Ovary (tissue), 9 donors: ENCODE data around the gene LZTS3. TPM values are rescaled to one million over a fixed set of nuclear protein-coding genes. Genes with fewer than 3 reads are reported as not detected.
A peak's percentile ranks its signal among the peaks of the same experiment; 100 is the strongest.

ENCODE experiments used
- DNase-seq, 5 donors: peaks; one replicate each; pipeline ENCODE4 v3.0.0-alpha.2; 2019 to 2020
- H3K27ac ChIP-seq, 2 donors: fragments of 200-600 bp; one replicate each; pipeline versions ENCODE4 v1.5.1 to v1.8.0; 2019 to 2022
- H3K27me3 ChIP-seq: fragments of 200-600 bp; one replicate; pipeline ENCODE4 v1.8.0; 2022
- H3K36me3 ChIP-seq: fragments of 200-600 bp; sonication (generic); one replicate; pipeline ENCODE4 v1.5.1; 2019
- H3K4me1 ChIP-seq: one replicate; pipeline ENCODE4 v1.8.1; 2013; ENCODE audit warnings: mild to moderate bottlenecking, moderate library complexity; ENCODE audit not compliant: insufficient read depth
- H3K4me3 ChIP-seq: fragments of 200-600 bp; sonication (generic); one replicate; pipeline ENCODE4 v1.5.1; 2017
- H3K9me3 ChIP-seq, 2 donors: fragments of 200-600 bp in 1 of 2; sonication (generic) in 1 of 2; one replicate each; pipeline versions ENCODE4 v1.5.1 to v1.8.1; 2013 to 2019; ENCODE audit warnings: mild to moderate bottlenecking in 1 of 2, moderate library complexity in 1 of 2
- CTCF ChIP-seq, 3 donors: fragments of 450-650 bp in 2 of 3; fragments of 200-600 bp in 1 of 3; IDR thresholded peaks; one replicate each; pipeline versions ENCODE4 v1.5.1 to v1.8.0; 2016 to 2022; ENCODE audit warnings: antibody characterized with exemption in 3 of 3, mild to moderate bottlenecking in 1 of 3
- EP300 ChIP-seq: sonication (generic); formaldehyde crosslinking; IDR thresholded peaks from one replicate; pipeline ENCODE4 v1.6.1; 2017; ENCODE audit warnings: antibody characterized with exemption
- POLR2A ChIP-seq: fragments of 450-650 bp; IDR thresholded peaks from one replicate; pipeline ENCODE4 v1.6.1; 2017; ENCODE audit warnings: antibody characterized with exemption, mild to moderate bottlenecking, moderate library complexity
- WGBS, 3 donors: extraction: QIAGEN DNeasy Blood & Tissue Kit in 1 of 3; methylation state at CpG; one replicate each; pipeline versions ENCODE4 v1.1.5 to v1.1.7; 2013 to 2017; 5-methylcytosine and 5-hydroxymethylcytosine counted together
- intact Hi-C, 4 donors: fragments of 100-400 bp; cut with DNase I; formaldehyde crosslinking; loops; one replicate each; pipeline versions ENCODE4 v1.11.0 to v1.15.1; 2022 to 2023
- polyA plus RNA-seq, 2 donors: library from polyadenylated mRNA; stranded (reverse); fragments of 200-250 nt in 1 of 2; fragments of 350-450 nt in 1 of 2; fragmentation: Illumina TruSeq in 1 of 2; extraction: RNeasy Lipid Tissue Mini Kit (QIAGEN cat#74804) in 1 of 2; gene quantifications; one replicate each; pipeline ENCODE4 v1.2.3, GENCODE V29; 2013 to 2014
- total RNA-seq, 7 donors: library from RNA; depleted of rRNA in 2 of 7; stranded (reverse); fragments of >200 nt in 2 of 7; fragmentation: NEBNext Ultra II Directional in 3 of 7; extraction: Animal tissue kit (Norgen Biotek cat#: 25700) in 3 of 7; gene quantifications; one replicate each; pipeline versions ENCODE4 v1.1.0 to v1.2.4, GENCODE V29; 2016 to 2023
- donor health status: DM: no; HTN: no; CAD: no; lungs with moderate emphysema.
- donor health status: DM: no; HTN: no; CAD: no.
- donor health status: Bipolar disorder and iron deficiency.
- donor health status: DM: yes; HTN: yes; CAD: no.
- donor health status: DM: no; HTN: no; CAD: no.
- donor health status: DM: yes; HTN: yes; CAD: no.

The LZTS3 gene
- total and polyA plus RNA-seq, 9 donors = 4.2 to 27.4 (median 18.2) TPM

GRCh38 chr20:3172126-3172932 is 1.0 kb downstream of the LZTS3 start:
- Histone ChIP-seq H3K4me3 (peak overlapping the region; percentile 99), H3K27ac (peak overlapping the region; percentile 55 to 85), H3K4me1 (no peaks in the 10 kb centered on the region), H3K36me3 (no peaks in the 10 kb centered on the region), H3K9me3 (no peaks in the 10 kb centered on the region), H3K27me3 (no peaks in the 10 kb centered on the region)
- DNase-seq = peak in 1 of 5 donors; percentile 36
- intact Hi-C loops = no loop called here
- 26 to 29% (median 27%) methylated on average over 5 of the region's 5 CpGs for WGBS, 3 donors
- TF ChIP-seq EP300 (no peak), POLR2A (no peak), CTCF (IDR thresholded peaks at IDR 0.05) (no peak)

DNA sequence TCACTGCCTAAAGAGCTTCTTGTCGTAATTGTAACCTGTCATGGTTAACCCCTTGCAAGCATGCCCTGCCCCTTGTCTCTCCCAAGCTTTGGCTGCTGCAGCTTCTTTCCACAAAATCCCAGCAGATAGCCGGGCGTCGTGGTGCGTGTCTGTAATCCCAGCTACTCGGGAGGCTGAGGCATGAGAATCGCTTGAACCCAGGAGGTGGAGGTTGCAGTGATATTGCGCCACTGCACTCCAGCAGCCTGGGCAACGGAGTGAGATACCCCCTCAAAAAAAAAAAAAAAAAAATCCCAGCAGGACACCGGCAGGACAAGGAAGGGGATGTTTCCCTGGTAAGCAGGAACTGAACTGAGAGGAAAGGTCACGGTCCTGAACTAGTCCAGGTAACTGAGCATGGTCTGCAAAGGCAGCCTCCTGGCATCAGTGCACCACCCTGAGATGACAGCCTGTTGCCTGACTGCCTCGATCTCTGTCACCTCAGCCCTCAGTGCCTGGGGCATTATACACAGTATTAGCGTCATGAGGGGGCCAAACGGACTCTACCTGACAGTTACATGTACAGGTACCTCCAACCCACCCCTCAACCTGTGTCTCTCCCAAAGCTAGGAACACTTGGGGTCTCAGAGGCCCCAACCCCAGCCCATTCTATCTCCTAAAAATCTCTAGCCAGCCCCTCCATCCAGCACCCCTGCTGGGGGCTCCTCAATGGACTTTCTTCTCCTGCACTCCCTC is 1.8 kb downstream of the LZTS3 start:
- no peaks in the 10 kb centered on the region for H3K36me3 ChIP-seq
- no peak overlapping the region for H3K27ac ChIP-seq
- intact Hi-C loops = no loop called here
- no peaks in the 10 kb centered on the region for H3K9me3 ChIP-seq
- no peaks in the 10 kb centered on the region for H3K27me3 ChIP-seq
- no peaks in the 10 kb centered on the region for H3K4me1 ChIP-seq
- no peak overlapping the region for H3K4me3 ChIP-seq
- DNase-seq = no peak
- WGBS, 3 donors = 81 to 84% (median 82%) methylated on average over 14 of the region's 14 CpGs
- TF ChIP-seq POLR2A (no peak), EP300 (no peak), CTCF (IDR thresholded peaks at IDR 0.05) (no peak)

GRCh38 chr20:3168829-3169590 is 4.3 kb downstream of the LZTS3 start:
- WGBS, 3 donors = 85 to 89% (median 86%) methylated on average over 7 of the region's 7 CpGs
- H3K4me1 ChIP-seq = no peaks in the 10 kb centered on the region
- H3K4me3 ChIP-seq = no peak overlapping the region
- H3K9me3 ChIP-seq = no peaks in the 10 kb centered on the region
- no peaks in the 10 kb centered on the region for H3K36me3 ChIP-seq
- no peak for DNase-seq
- TF ChIP-seq POLR2A = no peak
- TF ChIP-seq EP300 = no peak
- no peak for TF ChIP-seq CTCF (IDR thresholded peaks at IDR 0.05)
- intact Hi-C loops = no loop called here
- H3K27me3 ChIP-seq = no peaks in the 10 kb centered on the region
- no peak overlapping the region for H3K27ac ChIP-seq

GRCh38 chr20:3168079-3168828 is 5.1 kb downstream of the LZTS3 start:
- no peaks in the 10 kb centered on the region for H3K4me1 ChIP-seq
- no peak overlapping the region for H3K4me3 ChIP-seq
- intact Hi-C loops = no loop called here
- 51 to 57% (median 57%) methylated on average over 29 to 39 of the region's 39 CpGs for WGBS, 3 donors
- H3K27ac ChIP-seq = no peak overlapping the region
- no peaks in the 10 kb centered on the region for H3K36me3 ChIP-seq
- DNase-seq = no peak
- no peak for TF ChIP-seq POLR2A
- TF ChIP-seq EP300 = no peak
- no peak for TF ChIP-seq CTCF (IDR thresholded peaks at IDR 0.05)
- no peaks in the 10 kb centered on the region for H3K9me3 ChIP-seq
- no peaks in the 10 kb centered on the region for H3K27me3 ChIP-seq
